CD4-positive, alpha-beta T cell (primary cell): ENCODE measurements around the gene KRTAP27-1. TPM values are rescaled to one million over a fixed set of nuclear protein-coding genes. Genes with fewer than 3 reads are reported as not detected.

Experiments
- ATAC-seq: fragments of 200-7000 bp; cut with Tn5 transposase; one replicate; pipeline ENCODE4 v1.10.0; 2022; ENCODE audit warnings: mild to moderate bottlenecking; ENCODE audit not compliant: poor library complexity
- CTCF ChIA-PET: fragments of 350-600 bp; sonication (Branson Sonifier 250); formaldehyde crosslinking; loops from one replicate; lab custom pipeline; 2021; ENCODE audit warnings: antibody characterized with exemption, inconsistent platforms; lab: Charles Lee
- POLR2A ChIA-PET: fragments of 350-600 bp; sonication (Branson Sonifier 250); formaldehyde crosslinking; loops from one replicate; lab custom pipeline; 2021; ENCODE audit warnings: antibody characterized with exemption, inconsistent platforms; lab: Charles Lee
- DNase-seq, 14 experiments: peaks; one replicate each; pipeline ENCODE4 v3.0.0-alpha.2; 2013 to 2020; ENCODE audit warnings: mixed read lengths in 2 of 14
- H3K27ac ChIP-seq, 2 donors: one replicate each; pipeline versions ENCODE4 v1.5.1 to v1.7.0; 2013; ENCODE audit warnings: low read length in 2 of 2, low read depth in 1 of 2, mild to moderate bottlenecking in 1 of 2
- H3K27me3 ChIP-seq, 2 experiments: 1 replicate in 1 of 2; 2 replicates in 1 of 2; pipeline versions ENCODE4 v1.6.1 to v1.7.0; 2013; ENCODE audit warnings: low read length in 2 of 2, control low read depth in 1 of 2, mild to moderate bottlenecking in 1 of 2, moderate library complexity in 1 of 2; ENCODE audit not compliant: insufficient read depth in 2 of 2, control insufficient read depth in 1 of 2
- H3K36me3 ChIP-seq: one replicate; pipeline ENCODE4 v1.6.1; 2013; ENCODE audit warnings: low read length, control low read depth; ENCODE audit not compliant: insufficient read depth
- H3K4me1 ChIP-seq: one replicate; pipeline ENCODE4 v1.6.1; 2013; ENCODE audit warnings: low read length, control low read depth; ENCODE audit not compliant: insufficient read depth
- H3K4me3 ChIP-seq: one replicate; pipeline ENCODE4 v1.5.1; 2013; ENCODE audit warnings: mild to moderate bottlenecking, low read length, moderate library complexity
- H3K9me3 ChIP-seq, 2 experiments: 1 replicate in 1 of 2; 2 replicates in 1 of 2; pipeline versions ENCODE4 v1.6.1 to v1.7.0; 2013; ENCODE audit warnings: low read length in 2 of 2, mild to moderate bottlenecking in 2 of 2, control low read depth in 1 of 2, moderate library complexity in 1 of 2; ENCODE audit not compliant: control insufficient read depth in 1 of 2, insufficient read depth in 1 of 2
- H3K27ac Mint-ChIP-seq: one replicate; pipeline ENCODE4 v1.8.0; 2020; ENCODE audit warnings: mixed read lengths
- H3K27me3 Mint-ChIP-seq: one replicate; pipeline ENCODE4 v1.8.0; 2021; ENCODE audit warnings: mixed read lengths
- H3K36me3 Mint-ChIP-seq: one replicate; pipeline ENCODE4 v1.8.0; 2021; ENCODE audit warnings: low read depth, mixed read lengths
- H3K4me1 Mint-ChIP-seq: one replicate; pipeline ENCODE4 v1.8.0; 2021; ENCODE audit warnings: low read depth, mixed read lengths
- H3K4me3 Mint-ChIP-seq: one replicate; pipeline ENCODE4 v1.8.0; 2020; ENCODE audit warnings: mild to moderate bottlenecking, mixed read lengths
- H3K9me3 Mint-ChIP-seq: one replicate; pipeline ENCODE4 v1.8.0; 2020; ENCODE audit warnings: mixed read lengths
- intact Hi-C, 2 experiments: fragments of 100-400 bp; cut with DNase I in 1 of 2; cut with micrococcal nuclease in 1 of 2; formaldehyde crosslinking; loops; one replicate each; pipeline versions ENCODE4 v1.15.1 to v1.9.0; 2023 to 2025; cut with DNase I, micrococcal nuclease
- total RNA-seq, 174 experiments: library from RNA in 2 of 174; stranded (reverse) in 2 of 174; gene quantifications; one replicate each; pipeline ENCODE4 v1.2.3 and lab custom pipeline; 2021 to 2026
- TF ChIP-seq, protein P1 (sequence below): fragments of 200-600 bp; IDR thresholded peaks from one replicate; pipeline ENCODE4 v1.8.0; 2022; ENCODE audit warnings: antibody characterized with exemption, mild to moderate bottlenecking

KRTAP27-1 gene
- total RNA-seq, 2 experiments from 2014 or later: not detected

DNA sequence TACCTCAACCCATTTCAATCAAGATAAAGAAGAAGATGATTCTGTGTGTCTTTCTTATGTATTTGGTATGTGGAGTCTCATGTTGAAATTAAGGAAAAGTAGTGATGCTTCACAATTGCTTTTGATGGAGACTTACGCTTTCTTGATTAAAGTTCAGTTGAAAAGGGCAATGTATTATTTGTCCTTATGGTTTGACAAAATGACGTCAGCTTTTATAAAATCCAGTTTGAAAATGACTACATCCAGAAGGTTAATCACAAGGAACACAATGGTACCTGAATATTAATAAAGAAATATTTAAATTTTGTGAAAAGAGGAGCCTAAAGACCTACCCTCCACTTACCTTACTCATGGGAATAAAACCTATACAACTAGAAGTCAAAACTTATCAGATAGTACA lies 21.8 kb downstream of the KRTAP27-1 start:
- Histone ChIP-seq H3K27ac (no peak overlapping the region), H3K9me3 (peaks cover 0 to 4% of the 10 kb centered on the region in 2 experiments), H3K4me1 (no peaks in the 10 kb centered on the region), H3K27me3 (no peaks in the 10 kb centered on the region), H3K36me3 (no peaks in the 10 kb centered on the region), H3K4me3 (no peak overlapping the region)
- Mint-ChIP-seq H3K36me3 (no peaks in the 10 kb centered on the region), H3K4me1 (no peaks in the 10 kb centered on the region), H3K27ac (no peak overlapping the region), H3K4me3 (no peak overlapping the region), H3K9me3 (peaks cover 2% of the 10 kb centered on the region), H3K27me3 (no peaks in the 10 kb centered on the region)
- intact Hi-C loops: no loop called here
- POLR2A ChIA-PET: no interaction called here
- DNase-seq (no peak), ATAC-seq (no peak)
- CTCF ChIA-PET: no interaction called here
- TF ChIP-seq, protein P1, sequence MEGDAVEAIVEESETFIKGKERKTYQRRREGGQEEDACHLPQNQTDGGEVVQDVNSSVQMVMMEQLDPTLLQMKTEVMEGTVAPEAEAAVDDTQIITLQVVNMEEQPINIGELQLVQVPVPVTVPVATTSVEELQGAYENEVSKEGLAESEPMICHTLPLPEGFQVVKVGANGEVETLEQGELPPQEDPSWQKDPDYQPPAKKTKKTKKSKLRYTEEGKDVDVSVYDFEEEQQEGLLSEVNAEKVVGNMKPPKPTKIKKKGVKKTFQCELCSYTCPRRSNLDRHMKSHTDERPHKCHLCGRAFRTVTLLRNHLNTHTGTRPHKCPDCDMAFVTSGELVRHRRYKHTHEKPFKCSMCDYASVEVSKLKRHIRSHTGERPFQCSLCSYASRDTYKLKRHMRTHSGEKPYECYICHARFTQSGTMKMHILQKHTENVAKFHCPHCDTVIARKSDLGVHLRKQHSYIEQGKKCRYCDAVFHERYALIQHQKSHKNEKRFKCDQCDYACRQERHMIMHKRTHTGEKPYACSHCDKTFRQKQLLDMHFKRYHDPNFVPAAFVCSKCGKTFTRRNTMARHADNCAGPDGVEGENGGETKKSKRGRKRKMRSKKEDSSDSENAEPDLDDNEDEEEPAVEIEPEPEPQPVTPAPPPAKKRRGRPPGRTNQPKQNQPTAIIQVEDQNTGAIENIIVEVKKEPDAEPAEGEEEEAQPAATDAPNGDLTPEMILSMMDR: no peak

DNA sequence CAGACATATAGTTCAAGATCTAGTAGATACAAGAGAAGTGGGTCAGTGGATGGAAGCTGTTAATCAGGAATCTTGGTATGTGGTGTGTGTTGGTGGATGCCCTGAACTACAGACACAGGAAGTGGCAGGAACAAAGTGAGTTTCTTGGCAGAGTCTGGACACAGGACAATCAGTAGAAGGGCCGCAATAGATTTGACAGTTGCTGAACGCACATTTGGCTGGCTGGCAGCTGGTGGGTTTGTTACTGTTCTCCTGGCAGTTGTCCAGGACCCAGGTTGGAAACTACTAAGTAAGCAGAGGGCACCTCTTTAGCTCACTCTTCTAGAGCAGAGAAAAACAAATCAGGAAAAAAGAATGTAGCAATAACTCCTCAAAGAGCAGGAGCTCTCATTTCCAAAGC lies 30.6 kb downstream of the KRTAP27-1 start:
- intact Hi-C loops: no loop called here
- CTCF ChIA-PET: no interaction called here
- no peak for ATAC-seq

DNA sequence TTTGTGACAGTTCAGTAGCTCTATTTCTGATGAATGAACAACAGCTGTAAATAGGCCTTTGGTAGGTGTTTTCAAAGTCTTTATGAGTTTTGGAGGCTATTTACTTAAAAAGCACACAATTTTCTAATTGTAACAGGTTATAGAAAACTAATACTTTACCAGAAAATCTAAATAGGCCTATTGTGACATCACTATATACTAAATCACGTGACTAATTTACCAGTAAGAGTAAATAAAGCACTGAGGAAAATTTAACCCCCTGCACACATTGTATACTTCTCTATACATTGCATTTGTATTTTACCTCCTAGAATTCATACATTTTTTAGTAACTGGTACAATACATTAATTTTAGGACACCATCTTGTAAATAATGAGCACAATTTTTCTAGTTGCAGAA lies 32.4 kb downstream of the KRTAP27-1 start:
- Histone ChIP-seq H3K4me3 (no peak overlapping the region), H3K36me3 (no peaks in the 10 kb centered on the region), H3K4me1 (no peaks in the 10 kb centered on the region), H3K9me3 (no peaks in the 10 kb centered on the region), H3K27ac (no peak overlapping the region), H3K27me3 (no peaks in the 10 kb centered on the region)
- TF ChIP-seq, protein P1: no peak
- no peaks in the 10 kb centered on the region for H3K36me3 Mint-ChIP-seq
- no peaks in the 10 kb centered on the region for H3K4me1 Mint-ChIP-seq
- DNase-seq (no peak), ATAC-seq (no peak)
- H3K27me3 Mint-ChIP-seq: no peaks in the 10 kb centered on the region
- CTCF ChIA-PET: no interaction called here
- POLR2A ChIA-PET: no interaction called here
- intact Hi-C loops: no loop called here
- no peak overlapping the region for H3K27ac Mint-ChIP-seq
- H3K9me3 Mint-ChIP-seq: no peaks in the 10 kb centered on the region
- no peak overlapping the region for H3K4me3 Mint-ChIP-seq

More for the DNA sequence above, 30.6 kb downstream of the KRTAP27-1 start:
- H3K4me3 Mint-ChIP-seq: no peak overlapping the region
- no peaks in the 10 kb centered on the region for H3K27me3 Mint-ChIP-seq
- DNase-seq: no peak
- Histone ChIP-seq H3K4me1 (no peaks in the 10 kb centered on the region), H3K27me3 (no peaks in the 10 kb centered on the region), H3K9me3 (no peaks in the 10 kb centered on the region), H3K36me3 (no peaks in the 10 kb centered on the region), H3K27ac (no peak overlapping the region), H3K4me3 (no peak overlapping the region)
- H3K36me3 Mint-ChIP-seq: no peaks in the 10 kb centered on the region
- POLR2A ChIA-PET: interaction anchor here (0.7 kb wide), 1 partner anchor 928 kb away, joined by 3 read pairs; no protein-coding TSS in a partner anchor
- H3K9me3 Mint-ChIP-seq: no peaks in the 10 kb centered on the region
- no peak overlapping the region for H3K27ac Mint-ChIP-seq
- H3K4me1 Mint-ChIP-seq: no peaks in the 10 kb centered on the region
- TF ChIP-seq, protein P1: no peak
